Measurements from ENCODE around the gene PCGF3. TPM values are rescaled to one million over a fixed set of nuclear protein-coding genes. Genes with fewer than 3 reads are reported as not detected.

The PCGF3 gene
- total and polyA plus RNA-seq, 12 donors: 17.5 to 50.8 (median 21.9) TPM

DNA sequence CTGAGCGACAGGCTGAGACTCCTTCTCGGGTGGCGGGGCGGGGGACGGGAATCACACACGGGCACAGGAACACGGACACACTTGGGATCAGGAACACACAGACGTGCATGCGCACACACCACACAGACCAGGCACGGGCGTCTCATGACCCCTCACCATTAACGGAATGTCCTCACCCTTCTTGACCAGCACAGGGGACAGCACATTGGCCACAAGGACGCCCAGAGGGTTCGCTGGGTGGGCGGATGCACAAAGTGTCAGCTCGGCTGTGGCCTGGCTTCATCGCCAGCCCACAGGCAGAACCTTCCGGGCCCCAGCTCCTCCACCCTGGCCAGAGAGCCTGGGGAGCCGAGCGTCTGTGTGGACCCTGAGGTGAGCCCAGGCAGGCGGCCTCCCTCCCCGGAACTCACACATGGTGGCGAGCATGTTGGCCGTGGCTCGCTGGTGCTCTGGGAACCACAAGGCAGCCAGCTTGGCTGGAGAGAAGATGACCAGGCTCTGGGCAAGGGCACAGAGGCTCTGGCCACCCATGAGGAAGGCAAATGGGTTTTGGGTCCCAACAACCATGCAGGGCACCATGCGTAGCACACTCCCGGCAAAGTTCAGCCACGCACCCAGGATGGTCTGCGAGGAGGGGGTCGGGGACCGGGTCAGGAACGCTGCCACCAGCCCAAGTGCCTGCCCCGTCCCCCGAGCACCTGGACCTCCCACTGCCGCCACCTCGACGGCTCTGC, 19.8 kb upstream of the PCGF3 start:
- TF ChIP-seq, protein P1, sequence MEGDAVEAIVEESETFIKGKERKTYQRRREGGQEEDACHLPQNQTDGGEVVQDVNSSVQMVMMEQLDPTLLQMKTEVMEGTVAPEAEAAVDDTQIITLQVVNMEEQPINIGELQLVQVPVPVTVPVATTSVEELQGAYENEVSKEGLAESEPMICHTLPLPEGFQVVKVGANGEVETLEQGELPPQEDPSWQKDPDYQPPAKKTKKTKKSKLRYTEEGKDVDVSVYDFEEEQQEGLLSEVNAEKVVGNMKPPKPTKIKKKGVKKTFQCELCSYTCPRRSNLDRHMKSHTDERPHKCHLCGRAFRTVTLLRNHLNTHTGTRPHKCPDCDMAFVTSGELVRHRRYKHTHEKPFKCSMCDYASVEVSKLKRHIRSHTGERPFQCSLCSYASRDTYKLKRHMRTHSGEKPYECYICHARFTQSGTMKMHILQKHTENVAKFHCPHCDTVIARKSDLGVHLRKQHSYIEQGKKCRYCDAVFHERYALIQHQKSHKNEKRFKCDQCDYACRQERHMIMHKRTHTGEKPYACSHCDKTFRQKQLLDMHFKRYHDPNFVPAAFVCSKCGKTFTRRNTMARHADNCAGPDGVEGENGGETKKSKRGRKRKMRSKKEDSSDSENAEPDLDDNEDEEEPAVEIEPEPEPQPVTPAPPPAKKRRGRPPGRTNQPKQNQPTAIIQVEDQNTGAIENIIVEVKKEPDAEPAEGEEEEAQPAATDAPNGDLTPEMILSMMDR (IDR thresholded peaks at IDR 0.05): no peak
- H3K27ac ChIP-seq: peak overlapping the region in 1 of 10 donors; percentile 90
- intact Hi-C loops (cut with DNase I): loop anchor here in 1 of 10 donors (10.0 kb wide), 1 partner anchor 249 kb away; the partner anchor contains the start of genes GAK and TMEM175
- H3K4me3 ChIP-seq: no peak overlapping the region
- H3K9me3 ChIP-seq: no peaks in the 10 kb centered on the region
- WGBS, 2 donors: 93 to 95% methylated on average over 37 of the region's 37 CpGs
- DNase-seq (no peak), ATAC-seq (no peak)
- H3K27me3 ChIP-seq: no peaks in the 10 kb centered on the region
- H3K36me3 ChIP-seq: peaks cover 0 to 6% (median 0%) of the 10 kb centered on the region in 9 donors
- H3K4me1 ChIP-seq: peaks cover 26 to 56% (median 50%) of the 10 kb centered on the region in 9 donors

DNA sequence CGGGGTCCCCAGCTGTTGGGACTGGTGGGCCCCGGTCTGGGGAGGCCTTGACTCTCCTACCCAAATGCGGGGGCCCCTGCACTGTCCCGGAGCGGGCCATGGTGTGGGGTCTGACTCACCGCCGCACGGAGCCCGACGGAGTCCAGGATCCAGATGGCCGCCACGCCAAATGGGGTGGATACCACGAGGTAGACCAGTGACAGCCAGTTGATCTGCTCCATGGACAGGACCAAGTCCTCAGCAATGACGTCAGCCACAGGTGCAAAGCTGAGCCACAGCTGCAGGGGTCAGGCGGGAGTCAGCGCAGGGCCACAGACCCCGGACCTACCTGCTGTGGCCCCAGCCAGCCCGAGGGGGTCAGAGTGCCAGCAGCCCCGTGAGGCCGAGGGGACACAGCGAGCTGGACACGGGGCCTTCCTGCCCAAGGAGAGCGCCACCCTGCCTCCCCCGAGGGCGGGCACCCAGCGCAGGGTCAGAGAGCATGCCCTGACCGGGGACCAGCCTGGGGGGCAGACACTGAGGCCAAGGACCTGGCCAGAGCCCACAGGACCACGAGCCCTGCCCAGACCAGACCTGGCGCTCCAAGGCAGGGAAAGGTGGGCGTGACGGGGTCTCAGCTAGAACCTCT, 19.1 kb upstream of the PCGF3 start:
- peak overlapping the region; percentile 53 to 93 (median 90) for H3K27ac ChIP-seq

DNA sequence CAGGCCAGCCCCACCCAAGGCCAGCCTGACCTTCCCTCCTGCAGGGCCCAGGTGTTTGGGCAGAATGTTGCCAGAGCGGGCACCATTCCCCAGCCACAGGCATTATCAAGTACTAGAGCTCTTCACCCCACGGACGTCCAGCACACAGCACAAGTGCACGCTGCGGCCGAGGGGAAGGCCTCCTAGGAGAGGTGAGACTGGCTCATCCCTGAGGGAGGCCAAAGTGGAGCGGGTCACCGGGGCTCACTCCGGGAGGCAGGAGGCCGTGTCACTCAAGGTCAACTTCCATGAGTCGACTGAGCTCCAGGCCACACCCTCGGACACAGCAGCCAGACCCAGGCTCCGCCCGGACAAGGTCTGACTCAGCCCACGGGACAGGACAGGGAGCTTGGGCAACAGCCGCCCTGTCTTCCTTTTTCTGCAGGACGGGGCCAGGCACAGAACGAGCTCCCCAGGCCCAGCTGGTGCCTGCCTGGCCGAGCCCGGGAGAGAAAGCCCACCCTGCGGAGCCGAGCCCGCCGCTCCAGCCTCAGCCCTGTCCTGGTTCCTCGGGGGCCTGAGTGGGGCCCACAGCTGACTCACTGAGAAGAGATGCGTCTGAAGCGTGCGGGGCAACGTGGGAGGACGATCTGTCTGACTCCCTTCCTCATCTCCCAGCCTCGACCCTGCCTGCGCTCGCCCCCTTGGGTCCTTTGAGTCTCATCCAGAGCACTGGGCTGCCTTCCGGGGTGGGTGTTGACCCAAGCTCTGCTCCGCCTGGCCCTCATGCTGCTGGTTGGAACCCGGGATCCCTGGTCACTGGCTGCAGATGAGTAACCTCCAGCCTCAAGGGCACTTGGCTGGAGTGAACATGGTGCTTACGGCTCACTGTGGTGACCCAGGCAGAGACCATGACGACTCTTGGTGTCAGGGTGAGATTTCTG, 18.3 kb upstream of the PCGF3 start:
- ATAC-seq (peak; percentile 81 to 91 (median 84)), DNase-seq (peak; percentile 89 to 90)
- WGBS, 2 donors: 44 to 62% methylated on average over 38 of the region's 38 CpGs
- H3K4me1 ChIP-seq: peaks cover 21 to 51% (median 46%) of the 10 kb centered on the region in 9 donors
- peak overlapping the region in 8 of 10 donors; percentile 7 to 67 (median 65) for H3K4me3 ChIP-seq
- H3K27me3 ChIP-seq: no peaks in the 10 kb centered on the region
- H3K36me3 ChIP-seq: peaks cover 0 to 6% (median 0%) of the 10 kb centered on the region in 9 donors
- TF ChIP-seq, protein P1 (IDR thresholded peaks at IDR 0.05): no peak
- peak overlapping the region; percentile 53 to 93 (median 90) for H3K27ac ChIP-seq
- no peaks in the 10 kb centered on the region for H3K9me3 ChIP-seq
- intact Hi-C loops (cut with DNase I): loop anchor here in 1 of 10 donors (10.0 kb wide), 1 partner anchor 247 kb away; the partner anchor contains the start of genes GAK and TMEM175

More for the DNA sequence above, 19.1 kb upstream of the PCGF3 start:
- Histone ChIP-seq H3K9me3 (no peaks in the 10 kb centered on the region), H3K4me1 (peaks cover 21 to 51% (median 46%) of the 10 kb centered on the region in 9 donors), H3K4me3 (peak overlapping the region in 4 of 10 donors; percentile 3 to 67 (median 65)), H3K36me3 (peaks cover 0 to 6% (median 0%) of the 10 kb centered on the region in 9 donors), H3K27me3 (no peaks in the 10 kb centered on the region)
- DNase-seq (no peak), ATAC-seq (peak in 1 of 8 donors; percentile 1)
- TF ChIP-seq, protein P1 (IDR thresholded peaks at IDR 0.05): no peak
- 93 to 96% methylated on average over 31 of the region's 31 CpGs for WGBS, 2 donors
- intact Hi-C loops (cut with DNase I): loop anchor here in 1 of 10 donors (10.0 kb wide), 1 partner anchor 248 kb away; the partner anchor contains the start of genes GAK and TMEM175
